ENCODE results near the gene TNFRSF6B.

Gene TNFRSF6B

DNA sequence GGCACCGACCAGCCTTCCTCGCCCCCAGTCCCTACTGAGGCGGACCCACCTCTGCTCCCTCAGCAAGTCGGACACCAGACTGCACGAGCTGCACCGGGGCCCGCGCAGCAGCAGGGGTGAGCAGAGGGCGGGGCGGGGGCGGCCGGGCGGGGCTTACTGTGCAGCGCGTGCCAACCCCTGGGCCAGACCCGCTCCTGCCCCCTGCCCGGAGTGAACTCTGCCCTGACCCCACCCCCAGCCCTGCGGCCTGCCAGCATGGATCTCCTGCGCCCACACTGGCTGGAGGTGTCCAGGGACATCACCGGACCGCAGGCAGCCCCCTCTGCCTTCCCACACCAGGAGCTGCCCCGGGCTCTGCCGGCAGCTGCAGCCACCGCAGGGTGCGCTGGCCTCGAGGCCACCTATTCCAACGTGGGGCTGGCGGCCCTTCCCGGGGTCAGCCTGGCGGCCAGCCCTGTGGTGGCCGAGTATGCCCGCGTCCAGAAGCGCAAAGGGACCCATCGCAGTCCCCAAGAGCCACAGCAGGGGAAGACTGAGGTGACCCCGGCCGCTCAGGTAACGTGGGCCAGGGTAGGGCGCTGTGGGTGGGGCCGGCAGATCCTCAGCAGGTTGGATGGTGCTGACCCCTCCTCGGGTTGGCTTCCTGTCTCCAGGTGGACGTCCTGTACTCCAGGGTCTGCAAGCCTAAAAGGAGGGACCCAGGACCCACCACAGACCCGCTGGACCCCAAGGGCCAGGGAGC lies 41.7 kb downstream of the TNFRSF6B start:
- DNase-seq (ENCODE audit: low read depth): no peak
- no peak overlapping the region for H3K4me3 ChIP-seq (ENCODE audit: low read length)
- TF ChIP-seq, protein P1, sequence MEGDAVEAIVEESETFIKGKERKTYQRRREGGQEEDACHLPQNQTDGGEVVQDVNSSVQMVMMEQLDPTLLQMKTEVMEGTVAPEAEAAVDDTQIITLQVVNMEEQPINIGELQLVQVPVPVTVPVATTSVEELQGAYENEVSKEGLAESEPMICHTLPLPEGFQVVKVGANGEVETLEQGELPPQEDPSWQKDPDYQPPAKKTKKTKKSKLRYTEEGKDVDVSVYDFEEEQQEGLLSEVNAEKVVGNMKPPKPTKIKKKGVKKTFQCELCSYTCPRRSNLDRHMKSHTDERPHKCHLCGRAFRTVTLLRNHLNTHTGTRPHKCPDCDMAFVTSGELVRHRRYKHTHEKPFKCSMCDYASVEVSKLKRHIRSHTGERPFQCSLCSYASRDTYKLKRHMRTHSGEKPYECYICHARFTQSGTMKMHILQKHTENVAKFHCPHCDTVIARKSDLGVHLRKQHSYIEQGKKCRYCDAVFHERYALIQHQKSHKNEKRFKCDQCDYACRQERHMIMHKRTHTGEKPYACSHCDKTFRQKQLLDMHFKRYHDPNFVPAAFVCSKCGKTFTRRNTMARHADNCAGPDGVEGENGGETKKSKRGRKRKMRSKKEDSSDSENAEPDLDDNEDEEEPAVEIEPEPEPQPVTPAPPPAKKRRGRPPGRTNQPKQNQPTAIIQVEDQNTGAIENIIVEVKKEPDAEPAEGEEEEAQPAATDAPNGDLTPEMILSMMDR (IDR thresholded peaks at IDR 0.05; ENCODE audit: insufficient read depth, low read depth, low read length, missing control alignments): no peak

DNA sequence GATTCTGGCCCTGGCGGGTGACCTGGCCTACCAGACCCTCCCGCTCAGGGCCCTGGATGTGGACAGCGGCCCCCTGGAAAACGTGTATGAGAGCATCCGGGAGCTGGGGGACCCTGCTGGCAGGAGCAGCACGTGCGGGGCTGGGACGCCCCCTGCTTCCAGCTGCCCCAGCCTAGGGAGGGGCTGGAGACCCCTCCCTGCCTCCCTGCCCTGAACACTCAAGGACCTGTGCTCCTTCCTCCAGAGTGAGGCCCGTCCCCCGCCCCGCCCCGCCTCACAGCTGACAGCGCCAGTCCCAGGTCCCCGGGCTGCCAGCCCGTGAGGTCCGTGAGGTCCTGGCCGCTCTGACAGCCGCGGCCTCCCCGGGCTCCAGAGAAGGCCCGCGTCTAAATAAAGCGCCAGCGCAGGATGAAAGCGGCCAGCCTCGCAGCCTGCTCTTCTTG lies 42.3 kb downstream of the TNFRSF6B start:
- TF ChIP-seq, protein P1 (IDR thresholded peaks at IDR 0.05; ENCODE audit: insufficient read depth, low read depth, low read length, missing control alignments): no peak
- no peak overlapping the region for H3K4me3 ChIP-seq (ENCODE audit: low read length)
- no peak for DNase-seq (ENCODE audit: low read depth)

DNA sequence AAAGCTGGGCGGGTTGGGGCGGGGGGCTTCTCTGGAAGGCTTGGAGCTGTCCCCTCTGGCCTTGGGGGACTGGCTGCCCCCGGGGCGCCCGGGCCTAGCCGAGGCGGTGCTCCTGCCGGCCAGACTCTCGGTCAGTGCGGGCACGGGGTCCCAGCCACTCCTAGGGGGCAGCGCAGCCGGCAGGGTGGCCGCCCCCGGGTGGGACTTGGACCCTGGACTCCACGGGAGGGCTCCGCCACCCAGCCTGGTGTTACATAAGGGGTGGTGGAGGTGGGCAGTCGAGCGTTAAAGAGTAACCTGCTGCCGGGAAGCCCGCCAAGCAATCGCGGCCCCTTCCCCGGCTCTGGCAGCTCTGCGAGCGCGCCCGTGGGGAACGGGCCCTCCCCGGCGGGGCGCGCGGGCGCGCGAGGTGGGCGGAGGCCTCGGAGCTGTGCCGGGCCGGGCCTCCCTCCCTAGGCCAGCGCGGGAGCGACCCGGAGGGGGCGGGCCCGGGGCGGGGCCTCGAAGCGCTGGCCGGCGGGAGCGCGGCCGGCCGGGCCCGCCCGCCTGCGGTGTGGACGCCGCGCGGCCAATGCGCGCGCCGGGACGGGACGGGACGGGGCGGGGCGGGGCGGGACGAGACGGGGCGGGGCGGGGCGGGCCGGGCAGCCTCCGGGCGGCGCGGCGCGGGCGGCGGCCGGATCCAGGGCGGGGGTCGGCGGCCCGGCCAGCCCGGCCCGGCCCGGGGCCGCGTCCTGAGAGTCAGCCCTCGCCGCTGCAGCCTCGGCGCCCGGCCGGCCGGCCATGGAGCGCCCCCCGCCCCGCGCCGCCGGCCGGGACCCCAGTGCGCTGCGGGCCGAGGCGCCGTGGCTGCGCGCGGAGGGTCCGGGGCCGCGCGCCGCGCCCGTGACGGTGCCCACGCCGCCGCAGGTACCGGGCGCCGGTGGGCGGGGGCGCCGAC lies 42.9 kb downstream of the TNFRSF6B start, which contains the start of gene SLC2A4RG:
SLC2A4RG (plus strand) TSS at position 647 of the 940 bp plus-strand sequence; CDS start at position 784, 137 bp downstream.
- peak; percentile 81 for DNase-seq (ENCODE audit: low read depth)
- H3K4me3 ChIP-seq (ENCODE audit: low read length): peak within 1 kb of the TSS; percentile 59
- TF ChIP-seq, protein P1 (IDR thresholded peaks at IDR 0.05; ENCODE audit: insufficient read depth, low read depth, low read length, missing control alignments): no peak

DNA sequence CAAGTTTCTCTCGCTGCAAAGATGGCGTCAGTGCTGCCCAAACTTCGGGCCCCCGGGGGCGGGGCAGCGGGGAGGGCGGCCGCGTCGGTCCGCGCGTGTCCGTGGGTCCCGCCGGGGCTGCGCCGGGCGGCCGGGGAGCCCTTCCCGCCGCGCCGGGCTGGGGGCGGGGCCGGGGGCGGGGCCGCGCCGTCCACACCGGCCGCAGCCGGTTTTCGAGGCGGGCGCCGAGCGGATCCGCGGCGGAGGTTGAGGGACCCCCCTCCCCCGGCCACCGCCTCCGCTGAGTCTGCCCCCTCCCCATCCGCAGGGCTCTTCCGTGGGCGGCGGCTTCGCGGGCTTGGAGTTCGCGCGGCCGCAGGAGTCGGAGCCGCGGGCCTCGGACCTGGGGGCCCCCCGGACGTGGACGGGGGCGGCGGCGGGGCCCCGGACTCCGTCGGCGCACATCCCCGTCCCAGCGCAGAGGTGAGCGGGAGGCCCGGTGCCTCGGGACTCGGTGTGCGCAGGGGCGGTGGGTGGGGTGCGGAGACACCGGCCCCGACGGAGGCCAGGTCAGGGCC lies 43.7 kb downstream of the TNFRSF6B start:
- peak; percentile 14 for DNase-seq (ENCODE audit: low read depth)
- peak overlapping the region; percentile 59 for H3K4me3 ChIP-seq (ENCODE audit: low read length)

DNA sequence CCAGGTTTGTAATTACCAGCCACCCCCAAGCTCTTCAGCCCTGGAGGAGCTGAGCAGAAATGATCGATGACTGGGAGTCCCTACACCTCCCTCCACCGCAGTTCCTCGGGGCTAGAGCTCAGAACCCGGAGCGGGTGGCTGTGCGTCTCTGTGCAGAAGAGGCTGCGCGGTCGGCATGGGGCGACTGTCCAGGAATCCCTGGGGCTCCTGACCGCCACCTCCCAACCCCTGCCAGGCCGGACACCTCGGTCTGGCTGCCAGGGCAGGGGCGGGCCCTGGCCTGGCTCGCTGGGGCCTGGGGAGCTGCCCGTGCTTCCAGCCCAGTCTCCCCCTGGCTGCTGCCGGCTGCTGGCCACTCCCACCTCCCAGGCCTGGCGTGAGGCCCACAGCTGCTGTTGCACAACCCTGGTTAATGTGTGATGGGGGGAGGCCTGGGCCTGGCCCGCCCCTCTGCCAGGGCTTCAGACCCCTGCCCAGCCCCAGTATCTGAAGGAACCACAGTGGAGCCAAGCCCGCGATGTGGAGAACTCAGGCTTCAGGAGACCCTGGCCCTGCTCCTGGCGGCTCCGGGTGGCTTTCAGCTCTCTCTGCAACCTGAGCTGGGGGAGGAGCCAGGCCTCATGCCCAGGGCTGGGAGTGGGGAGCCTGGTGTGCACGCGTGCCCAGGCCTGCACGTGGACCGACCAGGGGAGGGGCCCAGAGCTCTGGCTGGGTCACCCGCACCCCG lies 44.3 kb downstream of the TNFRSF6B start:
- DNase-seq (ENCODE audit: low read depth): peak; percentile 87
- peak overlapping the region; percentile 59 for H3K4me3 ChIP-seq (ENCODE audit: low read length)

More for the DNA sequence above, 43.7 kb downstream of the TNFRSF6B start:
- TF ChIP-seq, protein P1 (IDR thresholded peaks at IDR 0.05; ENCODE audit: insufficient read depth, low read depth, low read length, missing control alignments): no peak

DNA sequence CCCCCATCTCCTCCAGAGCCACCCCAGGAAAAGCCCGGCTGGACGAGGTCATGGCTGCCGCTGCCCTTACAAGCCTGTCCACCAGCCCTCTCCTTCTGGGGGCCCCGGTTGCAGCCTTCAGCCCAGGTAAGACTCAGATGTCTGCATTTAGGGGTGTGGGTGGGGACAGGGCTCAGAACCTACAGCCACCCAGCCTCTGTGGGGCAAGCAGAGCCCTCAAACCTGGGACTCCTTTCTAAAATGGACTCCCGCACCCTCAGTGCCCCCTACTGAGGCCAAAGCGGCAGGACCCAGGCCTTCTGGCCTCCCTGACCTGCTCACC lies 44.9 kb downstream of the TNFRSF6B start:
- no peak for DNase-seq (ENCODE audit: low read depth)
- TF ChIP-seq, protein P1 (IDR thresholded peaks at IDR 0.05; ENCODE audit: insufficient read depth, low read depth, low read length, missing control alignments): no peak
- peak overlapping the region; percentile 59 for H3K4me3 ChIP-seq (ENCODE audit: low read length)

More for the DNA sequence above, 44.3 kb downstream of the TNFRSF6B start:
- TF ChIP-seq, protein P1 (IDR thresholded peaks at IDR 0.05; ENCODE audit: insufficient read depth, low read depth, low read length, missing control alignments): peak; percentile 14
